ENCODE data around the gene ATG9B. TPM values are rescaled to one million over a fixed set of nuclear protein-coding genes. Genes with fewer than 3 reads are reported as not detected.

ATG9B gene
- polyA plus RNA-seq, 4 donors: 1.2 to 3.5 (median 1.5) TPM

- no peak for DNase-seq (ENCODE audit: low read depth in 4 of 4, low spot score in 3 of 4)
These were observed 37.7 kb downstream of the ATG9B start for GRCh38 chr7:150986556-150986955.

- no peak for DNase-seq (ENCODE audit: low read depth in 4 of 4, low spot score in 3 of 4)
These were observed 38.2 kb downstream of the ATG9B start for GRCh38 chr7:150986099-150986512.

GRCh38 chr7:150983893-150984368 is 40.4 kb downstream of the ATG9B start:
- DNase-seq (ENCODE audit: low read depth in 4 of 4, low spot score in 3 of 4): no peak

GRCh38 chr7:150982351-150982750 is 41.9 kb downstream of the ATG9B start:
- no peak for DNase-seq (ENCODE audit: low read depth in 4 of 4, low spot score in 3 of 4)

GRCh38 chr7:150981644-150982043 is 42.6 kb downstream of the ATG9B start:
- DNase-seq (ENCODE audit: low read depth in 4 of 4, low spot score in 3 of 4): no peak

GRCh38 chr7:150980663-150981062 is 43.6 kb downstream of the ATG9B start:
- no peak for DNase-seq (ENCODE audit: low read depth in 4 of 4, low spot score in 3 of 4)

GRCh38 chr7:150979713-150980390 is 44.4 kb downstream of the ATG9B start:
- DNase-seq (ENCODE audit: low read depth in 4 of 4, low spot score in 3 of 4): no peak

GRCh38 chr7:150978126-150978789 is 46.0 kb downstream of the ATG9B start, which contains the start of gene KCNH2:
Gene KCNH2 (minus strand): TSS chr7:150978321. CDS start chr7:150977913, 408 bp downstream.
- no peak for DNase-seq (ENCODE audit: low read depth in 4 of 4, low spot score in 3 of 4)

GRCh38 chr7:150977382-150978125 is 46.7 kb downstream of the ATG9B start:
- no peak for DNase-seq (ENCODE audit: low read depth in 4 of 4, low spot score in 3 of 4)

GRCh38 chr7:150976529-150977381 is 47.5 kb downstream of the ATG9B start:
- no peak for DNase-seq (ENCODE audit: low read depth in 4 of 4, low spot score in 3 of 4)

GRCh38 chr7:150975536-150976319 is 48.6 kb downstream of the ATG9B start:
- DNase-seq (ENCODE audit: low read depth in 4 of 4, low spot score in 3 of 4): no peak

GRCh38 chr7:150974468-150975391 is 49.6 kb downstream of the ATG9B start:
- DNase-seq (ENCODE audit: low read depth in 4 of 4, low spot score in 3 of 4): no peak

GRCh38 chr7:150973571-150974451 is 50.5 kb downstream of the ATG9B start:
- no peak for DNase-seq (ENCODE audit: low read depth in 4 of 4, low spot score in 3 of 4)

GRCh38 chr7:150972741-150973140 is 51.6 kb downstream of the ATG9B start:
- no peak for DNase-seq (ENCODE audit: low read depth in 4 of 4, low spot score in 3 of 4)

GRCh38 chr7:150972023-150972468 is 52.2 kb downstream of the ATG9B start:
- DNase-seq (ENCODE audit: low read depth in 4 of 4, low spot score in 3 of 4): no peak

GRCh38 chr7:150971242-150972022 is 52.9 kb downstream of the ATG9B start:
- no peak for DNase-seq (ENCODE audit: low read depth in 4 of 4, low spot score in 3 of 4)

- DNase-seq (ENCODE audit: low read depth in 4 of 4, low spot score in 3 of 4): no peak
These were observed 53.9 kb downstream of the ATG9B start for GRCh38 chr7:150970424-150970823.

Data from left renal pelvis (tissue), 4 donors.